Vagina (tissue), 2 donors: ENCODE data around the gene RACK1. TPM values are rescaled to one million over a fixed set of nuclear protein-coding genes. Genes with fewer than 3 reads are reported as not detected.

Experiments used
- DNase-seq, 2 donors: peaks; one replicate each; pipeline ENCODE4 v3.0.0-alpha.2; 2017; ENCODE audit errors: extremely low spot score in 2 of 2
- H3K27ac ChIP-seq: fragments of 200-600 bp; sonication (generic); one replicate; pipeline ENCODE4 v1.5.1; 2019
- H3K27me3 ChIP-seq: fragments of 200-600 bp; sonication (generic); one replicate; pipeline ENCODE4 v1.5.1; 2019
- H3K36me3 ChIP-seq, 2 donors: fragments of 200-600 bp; sonication (generic); one replicate each; pipeline ENCODE4 v1.5.1; 2017 to 2019
- H3K4me1 ChIP-seq: fragments of 200-600 bp; sonication (generic); one replicate; pipeline ENCODE4 v1.5.1; 2019
- H3K4me3 ChIP-seq, 2 donors: fragments of 200-600 bp; sonication (generic); 1 replicate in 1 of 2; 2 replicates in 1 of 2; pipeline ENCODE4 v1.5.1; 2016 to 2019
- H3K9me3 ChIP-seq: fragments of 200-600 bp; sonication (generic); one replicate; pipeline ENCODE4 v1.5.1; 2019
- POLR2A ChIP-seq, 2 donors: fragments of 450-650 bp; IDR thresholded peaks; one replicate each; pipeline ENCODE4 v1.6.1; 2017; ENCODE audit warnings: antibody characterized with exemption in 2 of 2, mild to moderate bottlenecking in 2 of 2, moderate library complexity in 2 of 2
- POLR2AphosphoS5 ChIP-seq, 2 donors: sonication (generic); formaldehyde crosslinking; IDR thresholded peaks; one replicate each; pipeline ENCODE4 v1.9.0; 2017; ENCODE audit warnings: antibody characterized with exemption in 2 of 2, mild to moderate bottlenecking in 2 of 2, low read depth in 1 of 2; ENCODE audit not compliant: insufficient read depth in 1 of 2
- intact Hi-C: fragments of 100-400 bp; cut with DNase I; formaldehyde crosslinking; loops from one replicate; pipeline ENCODE4 v1.15.1; 2023
- total RNA-seq: library from RNA; depleted of rRNA; stranded (reverse); fragments of >200 nt; gene quantifications from one replicate; pipeline ENCODE4 v1.2.3, GENCODE V29; 2016
- TF ChIP-seq, protein P1 (sequence below), 3 experiments: fragments of 450-650 bp in 2 of 3; fragments of 200-600 bp in 1 of 3; sonication (generic) in 1 of 3; IDR thresholded peaks; one replicate each; pipeline ENCODE4 v1.5.1; 2017 to 2019; ENCODE audit warnings: antibody characterized with exemption in 3 of 3, mild to moderate bottlenecking in 2 of 3, moderate library complexity in 2 of 3

Gene RACK1
- total RNA-seq, 1 donor from 2014 or later = 3,043 TPM

DNA sequence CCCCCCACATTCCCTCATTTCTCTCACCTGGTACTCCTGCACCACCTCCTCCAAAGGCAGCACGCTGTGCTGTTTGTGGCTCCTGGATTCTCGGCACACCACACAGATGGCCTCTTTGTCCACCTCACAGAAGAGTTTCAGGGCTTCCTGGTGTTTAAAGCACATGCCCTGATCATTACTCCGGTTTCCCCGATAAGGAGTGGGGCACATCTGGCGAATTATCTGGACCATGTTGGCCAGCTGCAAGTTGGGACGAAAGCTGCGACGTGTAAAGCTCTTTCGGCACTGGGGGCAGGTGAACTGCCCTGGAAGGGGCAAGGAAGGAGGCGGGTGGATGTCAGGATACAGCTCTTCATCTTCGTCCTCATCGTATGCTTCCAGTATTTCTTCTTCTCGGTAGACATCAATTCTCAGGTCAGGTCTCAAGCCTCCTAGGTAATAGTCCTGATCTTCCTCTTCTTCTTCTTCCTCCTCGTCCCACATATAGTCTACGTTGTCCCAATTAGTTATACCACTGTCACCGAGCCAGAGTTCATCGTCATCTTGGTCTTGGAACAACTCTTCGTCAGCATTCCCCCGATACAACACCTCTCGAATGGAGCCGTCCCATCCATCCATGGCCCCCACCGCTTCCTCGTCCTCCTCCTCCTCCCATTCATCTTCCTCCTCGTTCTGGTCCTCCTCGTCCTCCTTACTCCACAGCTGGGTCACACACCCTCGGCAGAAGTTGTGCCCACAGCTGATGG, 16.4 kb upstream of the RACK1 start:
- peaks cover 65% of the 10 kb centered on the region for H3K4me1 ChIP-seq
- peak in 1 of 2 donors; percentile 85 for DNase-seq
- intact Hi-C loops = no loop called here
- peak overlapping the region; percentile 89 to 99 for H3K4me3 ChIP-seq
- peaks cover 0 to 7% of the 10 kb centered on the region in 2 donors for H3K36me3 ChIP-seq
- peak overlapping the region; percentile 98 for H3K27ac ChIP-seq
- no peaks in the 10 kb centered on the region for H3K9me3 ChIP-seq
- TF ChIP-seq POLR2A (IDR thresholded peaks at IDR 0.05) (no peak), POLR2AphosphoS5 (IDR thresholded peaks at IDR 0.05; ENCODE audit: insufficient read depth in 1 of 2, low read depth in 1 of 2) (no peak)
- TF ChIP-seq, protein P1, sequence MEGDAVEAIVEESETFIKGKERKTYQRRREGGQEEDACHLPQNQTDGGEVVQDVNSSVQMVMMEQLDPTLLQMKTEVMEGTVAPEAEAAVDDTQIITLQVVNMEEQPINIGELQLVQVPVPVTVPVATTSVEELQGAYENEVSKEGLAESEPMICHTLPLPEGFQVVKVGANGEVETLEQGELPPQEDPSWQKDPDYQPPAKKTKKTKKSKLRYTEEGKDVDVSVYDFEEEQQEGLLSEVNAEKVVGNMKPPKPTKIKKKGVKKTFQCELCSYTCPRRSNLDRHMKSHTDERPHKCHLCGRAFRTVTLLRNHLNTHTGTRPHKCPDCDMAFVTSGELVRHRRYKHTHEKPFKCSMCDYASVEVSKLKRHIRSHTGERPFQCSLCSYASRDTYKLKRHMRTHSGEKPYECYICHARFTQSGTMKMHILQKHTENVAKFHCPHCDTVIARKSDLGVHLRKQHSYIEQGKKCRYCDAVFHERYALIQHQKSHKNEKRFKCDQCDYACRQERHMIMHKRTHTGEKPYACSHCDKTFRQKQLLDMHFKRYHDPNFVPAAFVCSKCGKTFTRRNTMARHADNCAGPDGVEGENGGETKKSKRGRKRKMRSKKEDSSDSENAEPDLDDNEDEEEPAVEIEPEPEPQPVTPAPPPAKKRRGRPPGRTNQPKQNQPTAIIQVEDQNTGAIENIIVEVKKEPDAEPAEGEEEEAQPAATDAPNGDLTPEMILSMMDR (IDR thresholded peaks at IDR 0.05) = no peak
- no peaks in the 10 kb centered on the region for H3K27me3 ChIP-seq

DNA sequence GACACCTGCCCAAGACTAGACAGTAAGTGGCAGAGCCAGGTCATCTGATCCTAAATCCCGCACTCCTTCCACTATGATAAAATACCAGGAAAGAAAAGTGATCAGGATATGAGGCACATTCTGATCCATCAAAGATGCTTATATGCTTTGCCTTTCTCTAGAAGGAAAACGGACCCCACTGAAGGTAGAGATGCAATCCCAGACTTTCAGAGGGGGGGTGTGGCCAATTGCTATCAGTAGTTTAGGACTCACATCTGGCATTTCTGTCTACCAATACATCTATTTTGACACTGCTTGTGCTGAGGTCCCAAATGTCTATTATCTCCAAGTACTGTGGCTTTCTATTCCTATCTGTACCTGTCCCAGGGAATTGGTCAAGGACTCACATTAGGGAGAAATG, 15.6 kb upstream of the RACK1 start:
- Histone ChIP-seq H3K4me3 (peak overlapping the region; percentile 89 to 99), H3K27ac (no peak overlapping the region), H3K4me1 (peaks cover 72% of the 10 kb centered on the region), H3K27me3 (no peaks in the 10 kb centered on the region), H3K36me3 (peaks cover 0 to 9% of the 10 kb centered on the region in 2 donors), H3K9me3 (no peaks in the 10 kb centered on the region)
- intact Hi-C loops = no loop called here
- DNase-seq = no peak
- TF ChIP-seq POLR2A (IDR thresholded peaks at IDR 0.05) (no peak), POLR2AphosphoS5 (IDR thresholded peaks at IDR 0.05; ENCODE audit: insufficient read depth in 1 of 2, low read depth in 1 of 2) (no peak)
- TF ChIP-seq, protein P1 (IDR thresholded peaks at IDR 0.05) = no peak

DNA sequence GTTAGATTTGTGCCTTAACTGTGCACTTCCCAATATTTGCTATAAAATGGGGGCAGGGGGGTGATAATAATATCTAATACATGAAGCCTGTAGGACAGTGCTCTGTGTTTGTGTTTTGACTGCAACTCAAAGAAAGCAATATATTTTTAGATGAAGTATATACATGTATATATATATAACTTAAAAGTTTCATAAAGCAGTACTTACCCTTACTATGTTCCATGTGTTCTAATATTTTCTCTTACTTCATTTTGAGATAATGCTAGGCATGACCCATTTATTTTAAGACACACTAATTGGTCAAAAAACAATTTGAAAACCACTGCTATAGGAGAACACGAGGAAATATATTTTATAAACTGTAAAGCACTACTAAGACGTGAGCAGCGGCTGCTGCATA, 14.9 kb upstream of the RACK1 start:
- H3K4me3 ChIP-seq = peak overlapping the region; percentile 89 to 99
- intact Hi-C loops = no loop called here
- no peaks in the 10 kb centered on the region for H3K27me3 ChIP-seq
- no peak overlapping the region for H3K27ac ChIP-seq
- peaks cover 77% of the 10 kb centered on the region for H3K4me1 ChIP-seq
- TF ChIP-seq POLR2AphosphoS5 (IDR thresholded peaks at IDR 0.05; ENCODE audit: insufficient read depth in 1 of 2, low read depth in 1 of 2) = no peak
- TF ChIP-seq POLR2A (IDR thresholded peaks at IDR 0.05) = no peak
- H3K36me3 ChIP-seq = peaks cover 0 to 13% of the 10 kb centered on the region in 2 donors
- no peaks in the 10 kb centered on the region for H3K9me3 ChIP-seq
- no peak for DNase-seq

DNA sequence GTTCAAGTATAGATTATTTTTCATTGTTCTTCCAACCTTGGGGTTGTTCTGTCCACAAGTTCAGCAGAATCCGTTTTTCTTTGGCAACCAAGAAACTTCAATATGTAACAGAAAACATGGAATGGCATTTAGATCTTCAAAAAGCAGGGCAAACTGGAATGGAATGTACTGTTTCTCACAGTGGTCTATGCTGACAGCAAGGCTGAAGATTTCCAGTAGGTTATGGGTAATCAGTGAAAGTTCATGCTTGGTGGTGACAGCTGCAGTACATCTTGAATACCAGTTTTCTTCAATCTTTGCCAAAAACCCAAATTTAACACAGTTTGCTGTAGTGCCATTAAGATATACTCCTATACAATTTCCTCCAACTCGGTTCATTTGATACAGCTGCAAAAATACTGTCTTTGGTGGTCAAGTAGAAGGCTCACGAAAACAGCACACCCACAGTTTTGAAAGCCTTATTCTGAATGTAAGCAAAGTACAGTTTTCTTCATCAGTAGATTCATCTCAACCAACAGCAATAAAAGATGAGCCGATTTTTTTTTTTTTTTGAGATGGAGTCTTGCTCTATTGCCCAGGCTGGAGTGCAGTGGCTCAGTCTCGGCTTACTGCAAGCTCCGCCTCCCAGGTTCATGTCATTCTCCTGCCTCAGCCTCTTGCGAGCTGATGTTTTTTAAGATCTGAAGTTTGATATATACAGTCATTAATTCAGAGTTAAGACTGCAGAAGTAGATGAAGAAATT, 12.3 kb upstream of the RACK1 start:
- no peaks in the 10 kb centered on the region for H3K9me3 ChIP-seq
- TF ChIP-seq, protein P1 (IDR thresholded peaks at IDR 0.05) = no peak
- TF ChIP-seq POLR2A (IDR thresholded peaks at IDR 0.05) = no peak
- TF ChIP-seq POLR2AphosphoS5 (IDR thresholded peaks at IDR 0.05; ENCODE audit: insufficient read depth in 1 of 2, low read depth in 1 of 2) = no peak
- H3K27ac ChIP-seq = no peak overlapping the region
- peaks cover 88% of the 10 kb centered on the region for H3K4me1 ChIP-seq
- H3K27me3 ChIP-seq = no peaks in the 10 kb centered on the region
- DNase-seq = no peak
- H3K4me3 ChIP-seq = no peak overlapping the region
- peaks cover 0 to 12% of the 10 kb centered on the region in 2 donors for H3K36me3 ChIP-seq
- intact Hi-C loops = no loop called here

DNA sequence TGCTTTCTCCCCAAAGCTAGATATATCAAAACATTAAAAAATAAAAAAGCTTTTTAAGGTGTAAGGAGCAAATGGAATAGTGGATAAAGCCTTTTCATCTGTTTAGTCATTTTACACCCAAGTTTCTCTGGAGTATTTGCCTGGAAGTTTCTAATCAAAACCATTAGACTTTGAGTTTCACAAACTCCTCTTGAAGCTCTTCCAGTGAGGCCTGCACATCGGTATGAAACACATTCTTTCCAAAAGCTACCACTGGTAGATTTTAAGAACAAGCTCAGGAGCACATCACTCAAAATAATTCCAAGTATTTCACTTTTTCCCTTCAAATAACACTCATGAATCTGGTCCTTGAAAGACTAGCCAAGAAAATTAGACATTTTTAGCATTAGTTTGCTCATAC, 11.6 kb upstream of the RACK1 start:
- Histone ChIP-seq H3K36me3 (peaks cover 0 to 12% of the 10 kb centered on the region in 2 donors), H3K4me3 (no peak overlapping the region), H3K4me1 (peaks cover 90% of the 10 kb centered on the region), H3K9me3 (no peaks in the 10 kb centered on the region), H3K27ac (no peak overlapping the region), H3K27me3 (no peaks in the 10 kb centered on the region)
- no peak for DNase-seq
- intact Hi-C loops = no loop called here
- no peak for TF ChIP-seq POLR2AphosphoS5 (IDR thresholded peaks at IDR 0.05; ENCODE audit: insufficient read depth in 1 of 2, low read depth in 1 of 2)
- TF ChIP-seq, protein P1 (IDR thresholded peaks at IDR 0.05) = no peak
- TF ChIP-seq POLR2A (IDR thresholded peaks at IDR 0.05) = no peak
